Activated CD8-positive, alpha-beta memory T cell treated with anti-CD3 and anti-CD28 coated beads, Interleukin-2, amount 10 ng/mL, durations not matched to agents 7 days and 5 days (primary cell): ENCODE measurements around the gene ICE1. TPM values are rescaled to one million over a fixed set of nuclear protein-coding genes. Genes with fewer than 3 reads are reported as not detected.

Experiments
- ATAC-seq: fragments of 150-1000 bp; cut with Tn5 transposase; one replicate; pipeline ENCODE4 v1.10.0; 2021; ENCODE audit warnings: moderate library complexity
- CTCF ChIA-PET: fragments of 350-600 bp; sonication (Branson Sonifier 250); formaldehyde crosslinking; loops from one replicate; lab custom pipeline; 2021; ENCODE audit warnings: antibody characterized with exemption; lab: Charles Lee
- DNase-seq: peaks from one replicate; pipeline ENCODE4 v3.0.0-alpha.2; 2020
- H3K27ac Mint-ChIP-seq: one replicate; pipeline ENCODE4 v1.8.0; 2021; ENCODE audit warnings: mild to moderate bottlenecking, mixed read lengths
- H3K27me3 Mint-ChIP-seq: one replicate; pipeline ENCODE4 v1.8.0; 2021; ENCODE audit warnings: mixed read lengths
- H3K36me3 Mint-ChIP-seq: one replicate; pipeline ENCODE4 v1.8.0; 2021; ENCODE audit warnings: mild to moderate bottlenecking, mixed read lengths
- H3K4me1 Mint-ChIP-seq: one replicate; pipeline ENCODE4 v1.8.0; 2021; ENCODE audit warnings: mixed read lengths
- H3K4me3 Mint-ChIP-seq: one replicate; pipeline ENCODE4 v1.8.0; 2021; ENCODE audit warnings: mild to moderate bottlenecking, moderate library complexity, mixed read lengths
- H3K9me3 Mint-ChIP-seq: one replicate; pipeline ENCODE4 v1.8.0; 2022; ENCODE audit warnings: low read depth, mixed read lengths
- total RNA-seq, 2 experiments: library from RNA; stranded (reverse); gene quantifications; one replicate each; pipeline ENCODE4 v1.2.3, GENCODE V29; 2021

The ICE1 gene, protein sequence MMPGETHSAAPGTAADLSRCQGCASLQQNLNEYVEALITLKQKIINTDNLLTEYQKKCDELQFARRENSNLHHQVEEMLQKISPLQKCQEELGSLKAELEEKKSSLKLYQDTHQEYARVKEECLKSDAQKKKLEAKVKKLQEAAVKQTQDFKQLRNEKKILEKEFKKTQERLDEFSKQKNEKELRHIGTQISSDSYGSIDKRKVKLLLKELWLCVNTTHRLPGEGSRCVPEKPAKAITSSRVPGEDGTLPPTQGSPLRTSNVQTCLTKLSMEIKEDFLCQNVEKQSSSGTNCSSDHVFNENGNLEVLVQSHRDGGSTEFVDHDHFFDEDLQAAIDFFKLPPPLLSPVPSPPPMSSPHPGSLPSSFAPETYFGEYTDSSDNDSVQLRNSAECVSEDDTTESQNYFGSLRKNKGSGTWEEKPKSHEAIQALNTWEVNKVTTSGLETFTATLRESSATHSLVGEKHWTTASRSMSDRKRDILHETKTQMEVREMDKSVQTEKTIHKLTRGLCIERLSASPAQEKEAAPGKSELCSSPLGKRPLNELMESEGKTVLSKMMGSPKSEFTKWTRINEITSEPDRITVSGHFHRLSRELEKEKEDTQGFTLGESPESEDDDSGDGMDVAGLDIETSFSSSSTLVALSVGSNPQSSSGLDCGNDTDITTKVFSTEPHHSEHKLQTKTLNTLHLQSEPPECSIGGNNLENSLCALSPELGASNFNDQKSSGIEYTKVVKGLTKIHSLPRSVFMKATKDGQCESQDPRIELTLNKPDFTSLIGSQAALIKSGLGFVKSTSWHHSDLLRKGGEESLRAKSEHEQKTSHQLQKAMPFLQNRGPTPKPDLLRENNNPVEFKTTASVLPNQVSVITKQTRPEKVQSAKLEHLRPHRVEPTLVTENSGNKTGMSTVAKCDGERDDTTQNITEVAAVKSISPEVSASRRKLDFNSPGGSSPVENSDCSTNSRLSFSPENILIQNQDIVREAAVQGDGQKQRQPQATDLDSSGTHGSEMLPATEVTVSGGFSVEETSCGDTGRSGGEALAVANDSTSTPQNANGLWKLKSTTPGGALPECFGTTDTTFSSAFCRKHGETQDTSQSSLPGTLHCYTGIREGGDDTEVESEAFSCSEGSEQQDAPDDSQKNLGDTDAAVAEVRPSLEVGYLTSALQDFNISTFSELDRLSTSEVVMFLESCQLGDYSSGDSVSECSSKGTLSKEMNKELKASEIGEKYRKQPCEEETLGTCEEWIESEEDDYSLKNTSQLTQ (N-terminal part only)
- 10 to 100 TPM; 28.9 to 29.7 TPM for total RNA-seq

DNA sequence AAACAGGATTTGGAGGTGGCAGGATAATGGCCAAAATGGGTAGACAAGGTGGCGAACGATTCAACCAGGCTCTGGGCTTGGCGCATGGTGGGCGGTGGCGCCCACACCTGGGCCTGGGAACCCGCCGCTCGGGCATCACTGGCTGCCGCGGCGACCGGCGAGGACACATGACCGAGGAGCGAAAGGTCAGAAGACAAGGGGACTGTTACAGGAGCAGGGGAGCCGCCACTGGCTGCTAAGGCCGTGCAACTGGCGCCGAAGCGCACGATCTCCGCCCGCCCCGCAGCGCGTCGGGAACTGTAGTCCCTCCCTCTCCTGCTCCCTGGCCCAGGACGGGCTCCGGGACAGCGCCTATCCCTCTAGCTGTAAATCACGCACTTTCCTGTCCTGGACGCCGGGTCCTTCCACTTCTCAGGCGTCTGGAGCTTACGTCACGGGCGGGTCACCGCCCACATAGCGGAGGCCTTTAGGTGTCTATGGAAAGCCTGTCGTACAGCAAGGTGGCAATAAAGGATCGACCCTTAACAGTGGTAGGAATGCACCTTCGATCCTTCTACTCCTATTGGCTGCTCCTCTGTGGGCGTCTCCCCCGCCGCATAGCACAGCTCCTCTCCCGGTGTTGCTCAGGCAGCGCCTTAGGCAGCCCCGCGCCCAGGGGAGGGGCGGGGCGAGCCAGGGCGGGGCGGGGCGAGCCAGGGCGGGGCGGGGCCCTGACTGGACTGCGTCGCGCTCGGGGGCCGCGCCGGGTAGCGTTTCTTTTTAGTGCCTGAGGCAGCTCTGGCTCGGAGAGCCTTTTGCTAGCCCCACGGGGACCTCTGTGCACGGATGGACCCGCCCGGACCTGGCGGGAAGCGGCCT, at the start of gene ICE1:
Gene ICE1 (plus strand): TSS at position 717 of the 858 bp plus-strand sequence. CDS start 239 bp downstream, outside the sequence.
- peaks cover 2% of the 10 kb centered on the region for H3K9me3 Mint-ChIP-seq
- ATAC-seq (peak; percentile 90), DNase-seq (peak; percentile 96)
- no peaks in the 10 kb centered on the region for H3K27me3 Mint-ChIP-seq
- H3K4me3 Mint-ChIP-seq, result peak within 1 kb of the TSS; percentile 87
- peaks cover 22% of the 10 kb centered on the region for H3K4me1 Mint-ChIP-seq
- H3K27ac Mint-ChIP-seq, result peak within 1 kb of the TSS; percentile 93
- CTCF ChIA-PET, result interaction anchor here (1.1 to 1.2 kb wide), 3 partner anchors 20 to 278 kb away, joined by 3 to 4 read pairs (median 4); no protein-coding TSS in a partner anchor
- H3K36me3 Mint-ChIP-seq, result peaks cover 4% of the 10 kb centered on the region

DNA sequence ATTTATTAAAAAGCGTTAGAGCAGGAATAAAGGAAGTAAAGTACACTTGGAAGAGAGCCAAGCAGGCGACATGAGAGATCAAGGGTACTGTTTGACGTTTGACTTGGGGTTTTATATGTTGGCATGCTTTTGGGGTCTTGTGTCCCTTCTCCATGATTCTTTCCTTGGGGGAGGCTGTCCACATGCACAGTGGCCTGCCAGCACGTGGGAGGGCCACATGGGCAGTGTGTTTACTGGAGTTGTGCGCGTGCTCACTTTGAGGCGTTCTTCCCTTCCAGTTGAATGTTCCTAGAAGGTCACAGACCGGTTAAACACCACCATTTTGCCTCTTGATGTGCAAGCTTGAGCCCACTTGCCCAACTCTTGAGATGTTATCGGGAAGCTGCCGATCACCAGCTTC, 49.5 kb upstream of the ICE1 start:
- H3K4me1 Mint-ChIP-seq, result no peaks in the 10 kb centered on the region
- no peak for ATAC-seq

DNA sequence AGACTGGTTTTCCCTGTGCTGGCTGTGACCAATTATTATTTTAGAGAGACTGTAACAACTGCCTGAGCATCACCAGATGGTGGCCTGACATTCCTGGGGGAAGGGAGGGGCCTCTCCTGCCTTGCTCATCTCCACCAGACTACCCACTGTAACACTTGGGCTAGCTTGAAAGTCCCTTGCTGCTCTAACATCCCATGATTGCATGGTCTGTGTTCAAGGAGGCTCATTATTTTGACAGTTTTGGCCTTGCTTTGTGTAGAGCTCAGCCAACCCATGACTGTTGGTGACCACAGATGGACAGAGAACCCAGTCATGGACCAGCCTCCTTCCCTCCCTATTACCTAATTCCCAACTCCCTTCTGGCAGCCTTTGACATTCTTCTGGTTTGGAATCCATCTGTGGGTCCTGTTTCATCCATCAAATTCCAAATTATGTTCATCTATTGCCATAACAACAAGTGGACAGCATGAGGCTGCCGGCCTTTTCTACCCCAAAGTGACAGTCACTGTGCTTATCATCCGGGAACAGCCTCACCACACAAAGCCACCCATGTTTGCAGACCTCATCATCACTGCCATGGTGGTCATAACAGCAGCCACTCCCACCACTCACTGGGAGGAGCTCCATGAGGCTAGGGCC, 49.0 kb upstream of the ICE1 start:
- ATAC-seq (no peak), DNase-seq (no peak)
- Mint-ChIP-seq H3K36me3 (no peaks in the 10 kb centered on the region), H3K4me3 (no peak overlapping the region), H3K4me1 (no peaks in the 10 kb centered on the region), H3K27ac (no peak overlapping the region), H3K9me3 (no peaks in the 10 kb centered on the region), H3K27me3 (no peaks in the 10 kb centered on the region)
- CTCF ChIA-PET, result no interaction called here

More for the DNA sequence above, 49.5 kb upstream of the ICE1 start:
- Mint-ChIP-seq H3K27me3 (no peaks in the 10 kb centered on the region), H3K9me3 (no peaks in the 10 kb centered on the region), H3K36me3 (no peaks in the 10 kb centered on the region), H3K27ac (no peak overlapping the region), H3K4me3 (no peak overlapping the region)
- DNase-seq, result no peak
- CTCF ChIA-PET, result no interaction called here

DNA sequence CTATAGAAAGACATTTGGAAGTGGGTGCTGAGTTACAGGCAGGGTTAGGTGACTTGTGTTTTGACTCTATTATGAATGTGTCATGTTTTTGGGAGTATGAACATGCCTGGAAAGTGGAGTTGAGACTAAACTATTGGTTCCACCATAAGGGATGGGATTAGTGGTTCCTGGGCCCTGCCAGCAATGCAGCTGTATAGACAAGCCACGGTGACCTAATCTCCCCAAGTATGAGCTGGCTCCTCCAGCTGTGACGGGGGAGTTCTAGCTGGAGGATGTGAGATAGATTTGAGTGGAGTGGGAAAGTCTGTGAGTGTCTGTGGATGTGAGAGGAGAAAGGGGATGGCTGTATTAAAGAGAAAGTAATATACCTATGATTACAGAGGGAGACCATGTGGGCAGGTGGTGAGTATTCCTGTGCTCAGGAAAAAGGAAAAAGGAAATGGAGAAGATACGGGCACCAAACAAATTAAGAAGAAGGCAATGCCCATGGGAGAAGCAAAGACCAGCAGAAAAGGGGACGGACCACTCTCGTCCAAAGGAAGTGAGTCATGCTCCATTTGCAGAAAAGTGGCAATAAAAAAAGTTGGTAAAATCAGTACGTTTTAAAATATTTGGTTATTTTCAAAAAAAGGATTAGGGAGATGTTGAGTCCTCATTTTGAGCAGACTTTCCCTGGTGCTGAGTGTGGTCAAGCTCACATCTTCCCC, 48.3 kb upstream of the ICE1 start:
- Mint-ChIP-seq H3K9me3 (no peaks in the 10 kb centered on the region), H3K4me3 (no peak overlapping the region), H3K27ac (no peak overlapping the region), H3K36me3 (no peaks in the 10 kb centered on the region), H3K4me1 (no peaks in the 10 kb centered on the region), H3K27me3 (no peaks in the 10 kb centered on the region)
- CTCF ChIA-PET, result no interaction called here
- DNase-seq (no peak), ATAC-seq (no peak)

DNA sequence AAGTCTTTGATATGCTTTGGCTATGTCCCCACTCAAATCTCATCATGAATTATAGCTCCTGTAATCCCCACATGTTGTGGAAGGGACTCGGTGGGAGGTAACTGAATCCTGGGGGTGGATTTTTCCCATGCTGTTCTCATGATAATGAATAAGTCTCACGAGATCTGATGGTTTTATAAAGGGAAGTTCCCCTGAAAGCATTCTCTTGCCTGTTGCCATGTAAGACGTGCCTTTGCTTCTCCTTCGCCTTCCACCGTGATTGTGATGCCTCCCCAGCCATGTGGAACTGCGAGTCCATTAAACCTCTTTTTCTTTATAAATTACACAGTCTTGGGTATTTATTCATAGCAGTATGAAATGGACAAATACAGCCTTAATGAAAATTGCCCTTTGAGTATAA, 44.7 kb upstream of the ICE1 start:
- H3K27me3 Mint-ChIP-seq, result no peaks in the 10 kb centered on the region
- no peaks in the 10 kb centered on the region for H3K9me3 Mint-ChIP-seq
- no peaks in the 10 kb centered on the region for H3K4me1 Mint-ChIP-seq
- no peak overlapping the region for H3K4me3 Mint-ChIP-seq
- CTCF ChIA-PET, result no interaction called here
- ATAC-seq (no peak), DNase-seq (no peak)
- no peaks in the 10 kb centered on the region for H3K36me3 Mint-ChIP-seq
- no peak overlapping the region for H3K27ac Mint-ChIP-seq

DNA sequence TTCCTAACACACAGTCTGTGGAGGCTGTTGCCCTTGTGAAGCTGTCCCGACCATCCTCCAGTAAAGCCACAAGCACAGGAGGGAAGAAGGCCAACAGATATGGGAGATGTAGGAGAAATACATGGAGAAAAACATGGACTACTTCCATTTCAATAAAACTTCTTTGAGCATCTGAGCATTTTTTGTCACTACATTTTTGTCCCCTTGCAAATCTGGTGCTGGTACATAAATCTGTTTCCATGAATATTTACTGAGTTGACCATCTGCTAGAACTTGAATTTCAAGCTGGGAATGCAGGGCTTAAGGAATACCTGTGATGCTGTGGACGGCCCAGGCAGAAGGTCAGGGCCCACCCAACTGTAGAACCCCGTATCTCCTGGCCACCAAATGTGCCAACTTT, 43.9 kb upstream of the ICE1 start:
- Mint-ChIP-seq H3K36me3 (no peaks in the 10 kb centered on the region), H3K4me3 (no peak overlapping the region), H3K9me3 (no peaks in the 10 kb centered on the region), H3K27ac (no peak overlapping the region), H3K4me1 (no peaks in the 10 kb centered on the region), H3K27me3 (no peaks in the 10 kb centered on the region)
- DNase-seq (no peak), ATAC-seq (no peak)
- CTCF ChIA-PET, result no interaction called here

DNA sequence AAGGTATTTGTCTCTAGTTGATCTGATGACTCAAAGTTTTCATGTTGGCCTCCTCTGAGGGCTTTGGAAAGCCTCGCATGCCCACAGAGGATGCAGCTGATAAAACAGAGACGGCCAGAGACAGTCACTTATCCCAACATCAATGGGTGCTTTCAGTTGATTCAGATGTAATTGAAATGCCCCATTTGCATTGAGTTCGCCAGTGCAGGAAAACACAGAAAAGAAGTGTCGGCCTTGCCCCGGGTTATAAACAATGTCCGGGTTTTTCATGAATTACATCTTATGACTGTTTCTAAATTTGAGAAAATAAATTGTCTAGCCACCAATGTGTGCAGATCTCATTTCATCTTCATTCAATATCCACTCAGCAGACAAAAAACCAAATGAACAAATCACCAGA, 42.2 kb upstream of the ICE1 start:
- CTCF ChIA-PET, result no interaction called here
- no peaks in the 10 kb centered on the region for H3K36me3 Mint-ChIP-seq

DNA sequence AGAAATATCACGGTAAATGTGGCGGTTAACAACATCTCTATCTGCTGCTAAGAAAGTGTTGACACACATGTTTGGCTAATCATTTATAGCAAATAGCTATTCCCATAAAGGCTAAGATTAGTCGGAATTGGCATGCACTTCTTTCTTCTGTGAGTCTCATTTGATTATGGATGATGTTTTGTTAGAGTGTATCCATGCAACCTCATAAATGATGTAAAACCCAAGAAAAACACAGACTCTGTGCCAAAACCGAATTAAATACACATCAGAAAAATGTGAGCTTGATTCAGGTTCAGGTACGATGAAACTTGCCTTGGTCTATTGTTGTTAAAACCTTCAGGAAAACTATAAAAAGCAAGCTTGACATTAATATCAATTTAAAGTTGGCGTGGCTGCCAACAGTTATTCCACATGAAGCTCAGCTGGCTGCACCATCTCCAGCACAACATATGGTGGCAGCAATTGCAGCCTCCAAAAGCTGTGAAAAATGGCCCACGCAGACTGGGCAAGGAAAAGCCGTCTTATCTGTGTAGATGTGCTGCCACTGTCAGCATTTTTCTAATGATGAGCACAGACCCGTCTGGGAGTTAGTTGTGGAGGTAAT, 41.1 kb upstream of the ICE1 start:
- no peaks in the 10 kb centered on the region for H3K27me3 Mint-ChIP-seq
- no peak overlapping the region for H3K4me3 Mint-ChIP-seq
- no peak overlapping the region for H3K27ac Mint-ChIP-seq
- H3K36me3 Mint-ChIP-seq, result no peaks in the 10 kb centered on the region
- H3K9me3 Mint-ChIP-seq, result no peaks in the 10 kb centered on the region
- DNase-seq, result no peak
- H3K4me1 Mint-ChIP-seq, result no peaks in the 10 kb centered on the region
- CTCF ChIA-PET, result no interaction called here
- no peak for ATAC-seq

More for the DNA sequence above, 42.2 kb upstream of the ICE1 start:
- DNase-seq (no peak), ATAC-seq (no peak)
- Mint-ChIP-seq H3K27me3 (no peaks in the 10 kb centered on the region), H3K27ac (no peak overlapping the region), H3K4me3 (no peak overlapping the region), H3K4me1 (no peaks in the 10 kb centered on the region), H3K9me3 (no peaks in the 10 kb centered on the region)

DNA sequence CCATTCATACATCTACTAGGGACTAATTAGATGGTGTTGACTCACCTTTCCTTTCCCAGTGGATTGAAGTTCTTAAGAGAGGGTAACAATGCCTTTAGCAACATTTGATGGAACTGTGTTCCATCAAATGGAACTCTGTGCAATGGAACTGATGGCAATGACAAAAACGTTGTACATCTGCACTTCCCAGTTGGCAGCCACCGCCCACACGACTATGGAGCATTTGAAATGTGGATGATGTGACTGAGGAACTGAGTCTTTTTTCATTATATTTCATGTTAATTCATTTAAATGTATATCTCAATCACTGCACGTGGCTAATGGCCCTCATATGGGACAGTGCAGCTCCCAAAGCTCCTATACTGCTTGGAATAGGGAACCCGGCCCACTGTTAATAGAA, 39.0 kb upstream of the ICE1 start:
- Mint-ChIP-seq H3K36me3 (no peaks in the 10 kb centered on the region), H3K4me3 (no peak overlapping the region), H3K27ac (no peak overlapping the region), H3K27me3 (no peaks in the 10 kb centered on the region), H3K9me3 (no peaks in the 10 kb centered on the region), H3K4me1 (no peaks in the 10 kb centered on the region)
- no peak for DNase-seq
- CTCF ChIA-PET, result no interaction called here
- ATAC-seq, result no peak

DNA sequence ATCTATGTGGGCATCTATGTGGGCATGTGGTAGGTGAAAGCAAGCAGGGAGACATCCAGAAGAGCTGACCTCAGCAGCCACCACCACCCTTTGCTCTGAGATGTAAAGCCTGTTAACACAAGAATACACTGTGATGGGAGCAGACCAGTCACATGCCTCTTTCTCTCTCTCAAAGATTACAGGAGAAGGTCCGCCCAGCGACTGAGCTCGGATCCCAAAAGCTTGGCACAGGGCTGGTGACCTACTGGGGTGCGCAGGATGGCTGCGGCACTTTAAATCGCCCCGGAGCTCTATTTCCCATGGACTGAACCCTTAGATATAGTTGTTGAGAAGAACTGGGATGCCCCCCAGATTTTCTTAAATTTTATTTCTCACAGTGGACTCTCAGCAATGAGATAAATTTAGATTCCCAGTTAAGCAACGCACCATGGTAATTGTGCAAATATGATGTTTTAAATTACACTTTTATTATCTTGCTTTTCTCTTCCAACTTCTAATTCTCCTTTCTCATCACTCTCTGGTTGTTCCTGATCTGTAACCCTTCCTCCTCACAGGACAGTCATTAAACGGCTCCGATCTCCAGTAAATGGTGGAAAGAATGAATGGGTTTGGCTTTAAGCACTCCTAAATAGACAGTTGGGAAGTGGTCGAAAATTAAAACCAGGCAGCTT, 37.7 kb upstream of the ICE1 start:
- Mint-ChIP-seq H3K4me1 (no peaks in the 10 kb centered on the region), H3K36me3 (no peaks in the 10 kb centered on the region), H3K4me3 (no peak overlapping the region), H3K27ac (no peak overlapping the region), H3K9me3 (no peaks in the 10 kb centered on the region), H3K27me3 (no peaks in the 10 kb centered on the region)
- ATAC-seq (no peak), DNase-seq (no peak)
- CTCF ChIA-PET, result no interaction called here

DNA sequence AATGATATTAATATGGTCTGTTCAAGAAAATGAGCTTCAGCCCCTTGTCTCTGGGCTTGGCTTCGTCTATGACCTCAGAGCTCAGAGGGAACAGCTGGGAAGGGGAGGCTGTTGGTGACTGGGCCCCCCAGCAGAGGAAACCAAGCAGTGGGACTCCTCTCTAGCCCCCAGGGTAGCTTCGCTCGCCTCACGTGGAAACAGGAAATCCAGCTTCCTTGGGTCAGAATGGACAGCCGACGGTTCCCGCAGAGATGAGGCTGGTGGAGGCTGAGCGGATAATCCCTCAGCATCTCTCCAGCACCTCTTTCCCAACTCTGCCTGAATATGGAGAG, 37.2 kb upstream of the ICE1 start:
- H3K27me3 Mint-ChIP-seq, result no peaks in the 10 kb centered on the region
- CTCF ChIA-PET, result no interaction called here
- H3K9me3 Mint-ChIP-seq, result no peaks in the 10 kb centered on the region
- ATAC-seq, result no peak
- no peak overlapping the region for H3K4me3 Mint-ChIP-seq
- DNase-seq, result no peak
- H3K4me1 Mint-ChIP-seq, result no peaks in the 10 kb centered on the region
- no peaks in the 10 kb centered on the region for H3K36me3 Mint-ChIP-seq
- no peak overlapping the region for H3K27ac Mint-ChIP-seq
